Astrocyte (in vitro differentiated cells and primary cell): ENCODE data around the gene FASN. TPM values are rescaled to one million over a fixed set of nuclear protein-coding genes. Genes with fewer than 3 reads are reported as not detected.

Experiments
- DNase-seq: peaks from one replicate; pipeline ENCODE4 v3.0.0-alpha.2; 2010; ENCODE audit warnings: low read depth
- FAIRE-seq: peaks from 2 replicates; lab custom pipeline; 2011; peaks lifted over from hg19 to GRCh38; lab: Jason Lieb, UNC
- H2AFZ ChIP-seq: 2 replicates; pipeline ENCODE4 v1.6.0; 2012; ENCODE audit warnings: low read depth, low read length, inconsistent platforms
- H3K27ac ChIP-seq: 2 replicates; pipeline ENCODE4 v1.5.1; 2011; ENCODE audit warnings: low read depth, low read length, inconsistent platforms
- H3K27me3 ChIP-seq: 2 replicates; pipeline ENCODE4 v1.6.0; 2011; ENCODE audit warnings: low read length, inconsistent platforms; ENCODE audit not compliant: insufficient read depth
- H3K36me3 ChIP-seq: 2 replicates; pipeline ENCODE4 v1.5.1; 2011; ENCODE audit warnings: low read length, inconsistent platforms; ENCODE audit not compliant: insufficient read depth
- H3K4me1 ChIP-seq: 2 replicates; pipeline ENCODE4 v1.5.1; 2011; ENCODE audit warnings: low read length, inconsistent platforms; ENCODE audit not compliant: insufficient read depth
- H3K4me2 ChIP-seq: 2 replicates; pipeline ENCODE4 v1.6.0; 2012; ENCODE audit warnings: low read length, inconsistent platforms
- H3K4me3 ChIP-seq: 2 replicates; pipeline ENCODE4 v1.5.1; 2011; ENCODE audit warnings: low read depth, mild to moderate bottlenecking, low read length, inconsistent platforms; ENCODE audit not compliant: insufficient read depth
- H3K79me2 ChIP-seq: 2 replicates; pipeline ENCODE4 v1.6.0; 2012; ENCODE audit warnings: mild to moderate bottlenecking, low read length, inconsistent platforms; ENCODE audit not compliant: insufficient read depth
- H3K9ac ChIP-seq: 2 replicates; pipeline ENCODE4 v1.6.0; 2012; ENCODE audit warnings: mild to moderate bottlenecking, low read length, inconsistent platforms
- H3K9me3 ChIP-seq: 2 replicates; pipeline ENCODE4 v1.5.1; 2012; ENCODE audit warnings: low read depth, mild to moderate bottlenecking, low read length, inconsistent platforms; ENCODE audit not compliant: insufficient read depth
- H4K20me1 ChIP-seq: 2 replicates; pipeline ENCODE4 v1.6.0; 2012; ENCODE audit warnings: low read length, inconsistent platforms; ENCODE audit not compliant: insufficient read depth
- H3K27ac Mint-ChIP-seq: one replicate; pipeline ENCODE4 v1.8.0; 2021; ENCODE audit warnings: mild to moderate bottlenecking, mixed read lengths; ENCODE audit not compliant: unreplicated experiment
- H3K27me3 Mint-ChIP-seq: one replicate; pipeline ENCODE4 v1.8.0; 2021; ENCODE audit warnings: low read depth, mixed read lengths; ENCODE audit not compliant: unreplicated experiment
- H3K36me3 Mint-ChIP-seq: one replicate; pipeline ENCODE4 v1.8.0; 2021; ENCODE audit warnings: low read depth, mixed read lengths; ENCODE audit not compliant: unreplicated experiment
- H3K4me1 Mint-ChIP-seq: one replicate; pipeline ENCODE4 v1.8.0; 2021; ENCODE audit warnings: low read depth, mixed read lengths; ENCODE audit not compliant: unreplicated experiment
- H3K4me3 Mint-ChIP-seq: one replicate; pipeline ENCODE4 v1.8.0; 2021; ENCODE audit warnings: mild to moderate bottlenecking, moderate library complexity, mixed read lengths; ENCODE audit not compliant: unreplicated experiment
- H3K9me3 Mint-ChIP-seq: one replicate; pipeline ENCODE4 v1.8.0; 2021; ENCODE audit warnings: mild to moderate bottlenecking, mixed read lengths; ENCODE audit not compliant: unreplicated experiment
- EZH2 ChIP-seq: IDR thresholded peaks from 2 replicates; pipeline ENCODE4 v1.6.1; 2012; ENCODE audit warnings: mild to moderate bottlenecking, low read length, inconsistent platforms; ENCODE audit not compliant: insufficient read depth
- total RNA-seq: library from RNA; stranded (reverse); gene quantifications from 2 replicates; pipeline ENCODE4 v1.2.1, GENCODE V29; 2021
- TF ChIP-seq, protein P1 (sequence below): IDR thresholded peaks from 2 replicates; pipeline ENCODE4 v1.5.1; 2011; ENCODE audit warnings: low read depth, mild to moderate bottlenecking, inconsistent platforms, low read length, moderate library complexity; ENCODE audit not compliant: insufficient read depth

The FASN gene
- total RNA-seq, 1 donor from 2014 or later = 203 TPM

- TF ChIP-seq EZH2 = no peak
- TF ChIP-seq, protein P1, sequence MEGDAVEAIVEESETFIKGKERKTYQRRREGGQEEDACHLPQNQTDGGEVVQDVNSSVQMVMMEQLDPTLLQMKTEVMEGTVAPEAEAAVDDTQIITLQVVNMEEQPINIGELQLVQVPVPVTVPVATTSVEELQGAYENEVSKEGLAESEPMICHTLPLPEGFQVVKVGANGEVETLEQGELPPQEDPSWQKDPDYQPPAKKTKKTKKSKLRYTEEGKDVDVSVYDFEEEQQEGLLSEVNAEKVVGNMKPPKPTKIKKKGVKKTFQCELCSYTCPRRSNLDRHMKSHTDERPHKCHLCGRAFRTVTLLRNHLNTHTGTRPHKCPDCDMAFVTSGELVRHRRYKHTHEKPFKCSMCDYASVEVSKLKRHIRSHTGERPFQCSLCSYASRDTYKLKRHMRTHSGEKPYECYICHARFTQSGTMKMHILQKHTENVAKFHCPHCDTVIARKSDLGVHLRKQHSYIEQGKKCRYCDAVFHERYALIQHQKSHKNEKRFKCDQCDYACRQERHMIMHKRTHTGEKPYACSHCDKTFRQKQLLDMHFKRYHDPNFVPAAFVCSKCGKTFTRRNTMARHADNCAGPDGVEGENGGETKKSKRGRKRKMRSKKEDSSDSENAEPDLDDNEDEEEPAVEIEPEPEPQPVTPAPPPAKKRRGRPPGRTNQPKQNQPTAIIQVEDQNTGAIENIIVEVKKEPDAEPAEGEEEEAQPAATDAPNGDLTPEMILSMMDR = no peak
- FAIRE-seq (no peak), DNase-seq (no peak)
- H3K9me3 ChIP-seq = no peaks in the 10 kb centered on the region
- H3K27me3 ChIP-seq = no peaks in the 10 kb centered on the region
- Mint-ChIP-seq H3K9me3 (no peaks in the 10 kb centered on the region), H3K4me1 (no peaks in the 10 kb centered on the region), H3K27ac (no peak overlapping the region), H3K4me3 (no peak overlapping the region), H3K27me3 (no peaks in the 10 kb centered on the region), H3K36me3 (no peaks in the 10 kb centered on the region)
- H3K36me3 ChIP-seq = peaks cover 16% of the 10 kb centered on the region
- no peak overlapping the region for H2AFZ ChIP-seq
- no peak overlapping the region for H3K4me2 ChIP-seq
- no peaks in the 10 kb centered on the region for H3K4me1 ChIP-seq
- H3K4me3 ChIP-seq = no peak overlapping the region
- H3K27ac ChIP-seq = no peak overlapping the region
- H4K20me1 ChIP-seq = peaks cover 78% of the 10 kb centered on the region
- no peak overlapping the region for H3K9ac ChIP-seq
- peaks cover 31% of the 10 kb centered on the region for H3K79me2 ChIP-seq
Measured at GRCh38 chr17:82089723-82090548, 8.1 kb downstream of the FASN start.

DNA sequence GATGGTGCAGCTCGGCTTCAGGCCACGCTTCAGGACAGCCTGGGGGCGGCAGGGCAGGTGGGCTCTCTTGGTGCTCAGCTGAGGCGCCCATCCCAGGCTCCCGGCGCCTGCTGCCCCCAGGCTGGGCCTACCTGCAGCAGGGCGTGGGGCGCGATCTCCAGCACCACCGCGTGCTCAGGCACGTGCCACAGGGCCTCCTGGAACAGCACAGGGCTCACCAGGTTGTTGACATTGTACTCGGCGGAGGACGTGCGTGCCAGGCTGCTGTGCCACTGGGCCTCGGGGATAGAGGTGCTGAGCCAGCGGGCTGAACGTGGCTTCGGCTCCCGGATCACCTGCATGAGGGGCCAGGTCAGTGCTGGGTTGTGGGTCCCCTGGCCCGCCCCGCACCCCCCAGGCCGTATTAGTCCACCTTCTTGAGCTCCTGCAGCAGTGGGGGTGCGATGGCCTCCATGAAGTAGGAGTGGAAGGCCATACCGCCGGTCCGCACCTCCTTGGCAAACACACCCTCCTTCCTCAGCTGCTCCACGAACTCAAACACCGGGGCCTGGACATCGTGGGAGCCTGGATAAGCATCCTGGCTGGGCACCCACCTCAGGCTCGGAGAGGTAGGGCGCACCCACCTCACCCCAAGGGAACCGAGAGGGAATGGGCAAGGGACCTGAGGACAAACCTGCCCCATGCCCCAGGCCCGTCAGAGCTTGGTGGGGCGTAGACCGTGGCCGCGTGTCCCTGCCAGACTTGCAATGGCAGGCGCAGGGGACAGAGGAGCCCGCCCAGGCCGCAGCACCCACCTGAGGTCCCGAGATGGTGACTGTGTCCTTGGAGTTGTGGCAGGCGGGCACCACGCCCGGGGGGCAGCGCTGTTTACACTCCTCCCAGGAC lies 9.0 kb downstream of the FASN start:
- H3K36me3 ChIP-seq = peaks cover 16% of the 10 kb centered on the region
- no peak overlapping the region for H3K4me2 ChIP-seq
- no peak overlapping the region for H3K27ac ChIP-seq
- no peak overlapping the region for H3K4me3 ChIP-seq
- Mint-ChIP-seq H3K27me3 (no peaks in the 10 kb centered on the region), H3K36me3 (no peaks in the 10 kb centered on the region), H3K27ac (no peak overlapping the region), H3K4me1 (no peaks in the 10 kb centered on the region), H3K9me3 (no peaks in the 10 kb centered on the region), H3K4me3 (no peak overlapping the region)
- H2AFZ ChIP-seq = no peak overlapping the region
- peaks cover 26% of the 10 kb centered on the region for H3K79me2 ChIP-seq
- peaks cover 80% of the 10 kb centered on the region for H4K20me1 ChIP-seq
- H3K9ac ChIP-seq = no peak overlapping the region
- TF ChIP-seq, protein P1 = no peak
- TF ChIP-seq EZH2 = no peak
- H3K27me3 ChIP-seq = no peaks in the 10 kb centered on the region
- no peaks in the 10 kb centered on the region for H3K9me3 ChIP-seq
- H3K4me1 ChIP-seq = no peaks in the 10 kb centered on the region
- DNase-seq (no peak), FAIRE-seq (no peak)
